GM18526 (cell line): ENCODE measurements around the gene CIDEA.

Experiments
- POLR2A ChIP-seq: IDR thresholded peaks from 3 replicates; pipeline ENCODE4 v1.6.1; 2011; ENCODE audit not compliant: insufficient read length; ENCODE audit errors: extremely low read depth

CIDEA gene

DNA sequence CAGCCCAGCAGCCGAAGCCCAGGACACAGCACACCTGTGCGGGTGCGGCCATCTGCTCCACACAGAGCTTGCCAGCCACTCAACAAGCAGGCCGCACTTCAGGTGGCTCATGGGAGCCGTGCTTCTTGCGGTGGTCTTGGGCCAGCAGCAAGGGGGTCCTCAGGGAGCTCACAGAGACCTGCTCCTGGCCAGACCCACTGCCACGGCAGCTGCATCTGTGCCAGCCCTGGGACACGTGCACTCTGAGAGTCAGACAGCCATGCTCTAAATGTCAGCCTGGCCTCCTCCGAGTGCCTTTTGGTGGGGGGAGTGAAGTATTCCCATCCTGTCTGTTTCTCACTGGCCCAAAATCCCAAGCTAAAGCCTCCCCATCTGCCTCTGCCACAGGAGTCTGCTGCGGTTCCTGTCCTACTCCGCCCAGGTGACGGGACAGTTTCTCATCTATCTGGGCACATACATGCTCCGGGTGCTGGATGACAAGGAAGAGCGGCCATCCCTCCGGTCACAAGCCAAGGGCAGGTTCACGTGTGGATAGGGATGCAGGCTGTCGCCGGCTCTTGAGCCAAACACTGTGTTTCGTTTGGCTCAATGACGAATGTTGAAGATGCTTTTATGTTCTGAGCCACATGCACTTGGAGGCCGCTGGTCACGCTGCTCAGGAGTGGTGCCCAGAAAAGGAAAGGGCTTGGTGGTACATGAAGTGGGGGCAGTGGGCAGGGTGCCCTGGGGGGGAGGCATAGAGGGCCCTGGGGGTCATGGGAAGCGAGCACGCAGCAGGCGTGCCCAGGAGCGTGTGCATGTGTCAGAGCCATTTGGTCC lies 22.8 kb downstream of the CIDEA start:
- TF ChIP-seq POLR2A, result no peak

DNA sequence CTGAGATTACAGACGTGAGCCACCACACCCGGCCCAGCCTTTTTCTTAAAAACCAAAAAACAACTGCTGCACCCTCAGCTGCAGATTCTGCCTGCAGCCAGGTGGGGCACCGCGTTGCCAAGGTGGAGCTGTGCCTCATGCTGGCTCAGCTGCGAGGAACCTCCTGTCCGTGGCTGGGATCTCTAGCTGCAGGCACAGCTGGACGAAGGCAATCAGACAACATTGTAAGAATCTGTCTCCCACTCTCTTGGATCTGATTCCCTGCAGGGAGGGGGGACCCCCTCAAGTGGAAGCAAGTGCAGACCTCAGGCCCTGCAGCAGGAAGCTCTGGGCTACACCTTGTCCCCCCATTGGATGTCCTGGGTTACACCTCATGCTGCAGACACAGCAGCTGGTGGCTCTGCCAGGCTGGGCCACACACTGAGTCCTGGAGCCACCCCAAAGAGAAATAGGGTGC lies 24.1 kb downstream of the CIDEA start:
- no peak for TF ChIP-seq POLR2A

DNA sequence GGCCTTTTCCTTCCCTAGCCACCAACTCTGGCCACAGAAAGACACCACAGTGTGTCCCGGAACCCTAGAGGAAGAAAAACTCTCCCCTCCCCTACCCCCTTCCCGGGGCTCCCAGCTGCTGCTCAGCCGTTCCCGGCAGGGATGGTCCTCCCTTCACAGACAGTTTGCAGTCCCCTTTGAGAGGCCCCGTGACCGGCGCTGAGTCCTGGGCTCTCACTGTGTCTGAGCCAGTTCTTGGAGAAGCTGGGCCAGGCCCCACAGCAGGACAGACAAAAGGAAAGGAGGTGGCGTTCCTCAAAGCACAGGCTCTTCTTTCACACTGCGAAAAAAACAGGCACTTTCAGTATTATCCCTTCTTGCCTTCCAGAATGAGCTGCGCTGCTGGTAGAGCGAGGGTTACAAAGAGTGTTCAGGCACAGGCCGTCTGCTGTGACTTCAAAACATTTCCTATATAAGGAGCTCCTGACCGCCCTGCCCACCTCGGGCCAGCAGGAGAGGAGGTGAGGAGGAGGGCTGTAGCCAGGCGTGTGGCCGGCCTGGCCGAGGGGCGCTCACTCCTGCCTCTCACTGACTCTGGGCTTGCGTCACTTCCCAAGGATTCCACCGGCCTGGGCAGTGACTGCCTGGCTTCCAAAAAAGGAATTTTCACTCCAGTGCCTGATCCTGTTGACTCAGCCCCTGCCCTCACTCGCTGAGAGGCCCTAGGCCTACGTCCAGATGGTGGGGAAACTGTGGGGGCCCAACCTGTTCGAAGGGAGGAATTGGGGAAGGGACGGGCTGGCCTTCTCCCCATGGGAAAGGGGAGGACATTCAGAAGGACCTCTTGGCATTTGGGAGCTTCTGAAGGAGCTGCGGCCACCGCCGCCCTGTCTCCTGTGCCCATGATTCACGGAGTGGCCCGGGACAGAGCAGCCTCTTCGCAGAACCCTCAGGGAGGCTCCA lies 24.9 kb downstream of the CIDEA start:
- no peak for TF ChIP-seq POLR2A

DNA sequence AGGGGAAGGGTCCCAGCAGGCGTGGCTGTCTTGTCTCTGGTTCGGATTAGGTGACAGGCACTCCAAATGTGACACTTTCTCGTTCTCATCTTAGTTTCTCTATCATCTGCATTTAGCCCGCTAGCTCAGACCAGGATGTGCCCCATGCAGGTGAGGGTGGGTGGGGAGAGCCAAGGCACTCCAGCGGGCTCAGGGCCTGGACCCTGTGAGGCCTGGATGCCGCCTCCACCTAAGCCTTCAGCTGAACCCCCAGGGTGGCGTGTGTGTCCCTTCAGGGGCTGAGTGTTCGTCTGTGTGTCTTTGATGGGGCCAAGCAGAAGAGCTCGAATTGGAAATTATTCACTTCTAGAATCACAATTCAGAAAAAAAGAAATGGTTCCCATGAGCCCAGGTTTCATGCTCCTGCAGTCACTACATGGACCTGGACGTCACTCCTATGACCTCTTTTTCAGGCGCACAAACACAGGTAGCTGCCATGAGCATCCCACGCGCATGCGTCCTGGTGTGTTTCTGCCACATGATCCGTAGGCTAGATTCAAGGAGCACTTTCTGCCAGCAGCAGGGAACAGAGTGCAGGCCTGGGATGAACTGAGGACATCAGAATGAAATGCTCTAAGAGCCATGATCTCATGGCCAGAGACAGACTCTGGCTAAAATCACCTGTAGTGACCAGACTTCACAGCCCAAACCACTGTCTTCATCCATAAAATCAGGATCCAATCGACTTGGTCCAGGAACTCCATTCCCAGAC lies 25.8 kb downstream of the CIDEA start:
- no peak for TF ChIP-seq POLR2A

DNA sequence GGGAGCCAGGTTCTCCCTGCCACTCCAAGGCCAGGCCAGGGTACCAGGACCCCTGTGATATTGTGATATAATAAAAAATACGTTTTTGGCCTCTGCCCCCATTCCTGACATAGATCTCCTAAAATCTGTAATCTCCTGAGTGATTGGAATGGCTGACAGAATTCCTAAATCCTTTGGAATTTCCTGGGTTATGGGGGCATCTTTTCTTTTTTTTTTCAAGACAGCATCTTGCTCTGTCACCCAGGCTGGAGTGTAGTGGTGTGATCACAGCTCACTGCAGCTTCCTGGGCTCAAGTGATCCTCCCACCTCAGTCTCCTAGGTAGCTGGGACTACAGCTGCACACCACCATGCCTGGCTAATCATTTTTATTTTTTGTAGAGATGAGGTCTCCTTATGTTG lies 27.7 kb downstream of the CIDEA start:
- no peak for TF ChIP-seq POLR2A

DNA sequence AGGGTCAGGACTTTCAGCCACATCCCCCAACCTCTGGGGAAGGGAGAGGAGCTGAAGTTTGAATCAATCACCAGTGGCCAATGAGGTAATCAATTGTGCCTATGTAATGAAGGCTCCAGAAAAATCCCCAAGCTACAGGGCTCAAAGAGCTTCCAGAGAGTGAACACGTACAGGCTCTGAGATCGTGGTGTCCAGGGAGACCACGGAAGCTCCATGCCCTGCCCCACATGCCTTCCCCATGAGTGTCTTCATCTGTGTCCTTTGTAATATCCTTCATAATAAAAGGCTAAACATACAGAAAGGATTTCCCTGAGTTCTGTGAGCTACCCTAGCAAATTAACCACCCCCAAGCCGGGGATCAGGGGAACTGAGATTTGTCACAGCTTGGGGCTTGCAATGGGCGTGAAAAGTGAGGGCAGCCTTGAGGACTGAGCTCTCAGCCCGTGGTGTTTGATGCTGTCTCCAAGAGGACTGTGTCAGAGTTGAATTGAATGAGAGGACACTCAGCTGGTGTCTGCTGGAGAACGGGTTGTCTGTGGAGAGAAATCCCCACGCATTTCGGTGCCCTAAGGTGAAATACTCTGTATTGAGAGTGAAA lies 28.4 kb downstream of the CIDEA start:
- no peak for TF ChIP-seq POLR2A

DNA sequence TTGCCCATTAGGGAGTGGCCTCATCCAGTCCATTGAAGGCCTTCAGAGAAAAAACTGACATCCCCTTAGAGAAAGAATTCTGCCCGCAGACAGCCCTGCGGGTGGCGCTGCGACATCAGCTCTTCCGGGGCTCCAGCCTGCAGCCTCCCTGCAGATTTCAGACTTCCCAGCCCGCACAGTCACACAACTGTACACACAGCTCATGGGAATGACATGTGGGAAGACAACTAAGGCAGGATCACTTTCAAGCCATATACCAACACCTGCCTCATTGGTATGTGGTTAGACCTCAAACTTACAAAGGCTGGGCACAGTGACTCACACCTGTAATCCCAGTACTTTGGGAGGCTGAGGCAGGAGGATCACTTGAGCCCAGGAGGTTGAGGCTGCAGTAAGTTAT lies 29.1 kb downstream of the CIDEA start:
- no peak for TF ChIP-seq POLR2A

DNA sequence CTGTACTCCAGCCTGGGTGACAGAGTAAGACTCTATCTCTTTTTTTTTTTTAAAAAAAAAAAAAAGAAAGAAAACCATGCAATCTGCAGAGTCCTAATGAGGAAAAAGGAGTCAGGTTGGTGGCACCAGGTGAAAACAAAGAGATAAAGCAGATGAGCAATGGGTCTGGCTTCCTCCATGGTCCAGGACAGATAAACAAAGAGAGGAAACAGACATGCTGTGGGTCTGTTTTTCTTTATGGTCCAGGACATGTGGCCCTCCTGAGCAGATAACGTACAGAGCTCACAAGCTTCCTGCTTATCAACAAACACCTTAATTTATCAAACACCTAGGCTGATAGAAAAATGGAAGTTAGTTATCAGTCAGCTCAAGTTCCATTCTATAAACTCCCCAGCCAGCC lies 29.5 kb downstream of the CIDEA start:
- no peak for TF ChIP-seq POLR2A

DNA sequence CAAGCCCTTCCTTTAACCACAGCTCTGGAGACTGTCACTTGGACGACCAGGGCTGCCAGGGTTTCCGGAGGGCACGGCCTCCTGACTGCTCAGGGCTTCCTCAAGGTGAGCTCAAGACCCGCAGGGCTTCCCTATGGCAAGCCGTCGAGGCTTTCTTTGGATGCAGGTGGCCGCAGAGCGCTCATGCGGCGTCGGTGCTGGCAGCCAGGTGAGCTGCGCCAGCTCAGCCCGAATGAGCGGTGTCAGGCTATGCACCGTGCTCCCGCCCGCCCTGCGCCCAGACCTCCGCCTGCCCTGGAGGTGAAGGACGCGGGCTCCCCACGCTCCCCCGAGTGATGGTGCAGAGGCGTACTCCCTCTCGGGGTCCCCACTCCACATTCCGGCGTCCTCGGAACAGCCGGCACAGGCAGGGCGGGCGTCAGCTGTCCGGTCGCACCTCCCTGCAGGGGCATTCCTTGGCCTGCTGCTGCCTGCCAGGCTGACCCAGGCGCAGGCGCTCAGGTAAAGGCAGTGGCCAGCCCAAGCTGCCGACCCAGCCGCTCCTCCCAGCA lies 33.0 kb downstream of the CIDEA start:
- no peak for TF ChIP-seq POLR2A

DNA sequence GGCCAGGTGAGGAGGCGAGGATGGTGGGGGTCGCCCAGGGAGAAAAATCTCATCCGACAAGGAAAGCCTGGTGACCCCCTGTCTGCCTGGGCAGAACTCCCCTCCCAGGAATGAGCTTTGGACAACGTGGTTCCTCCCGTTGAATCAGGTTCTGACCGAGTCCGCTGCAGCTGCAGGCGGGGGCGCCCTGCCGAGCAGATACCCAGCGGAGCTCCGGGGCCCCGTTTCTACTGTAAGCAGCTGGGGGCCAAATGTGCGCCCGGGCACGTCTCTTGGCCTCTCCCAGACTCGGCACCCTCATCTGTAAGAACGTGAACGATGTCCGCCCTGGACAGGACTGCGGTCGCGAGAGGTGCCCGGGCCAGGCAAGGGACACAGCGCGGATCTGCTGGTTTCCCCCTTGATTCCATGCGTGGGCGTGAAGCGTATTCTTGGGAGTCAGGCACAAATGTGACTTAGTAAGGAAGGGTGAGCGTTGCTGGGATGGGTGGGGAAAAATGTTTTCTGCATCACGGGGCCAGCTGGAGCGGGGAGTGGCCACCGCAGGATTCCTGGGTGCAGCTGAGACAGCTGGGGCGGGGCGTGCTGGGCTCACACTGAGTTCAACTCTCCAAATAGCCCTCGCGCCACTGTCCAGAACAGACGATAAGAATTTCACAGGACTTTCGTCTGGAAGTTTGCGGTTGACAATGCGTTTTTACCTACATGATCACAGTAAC lies 33.7 kb downstream of the CIDEA start:
- TF ChIP-seq POLR2A, result no peak

DNA sequence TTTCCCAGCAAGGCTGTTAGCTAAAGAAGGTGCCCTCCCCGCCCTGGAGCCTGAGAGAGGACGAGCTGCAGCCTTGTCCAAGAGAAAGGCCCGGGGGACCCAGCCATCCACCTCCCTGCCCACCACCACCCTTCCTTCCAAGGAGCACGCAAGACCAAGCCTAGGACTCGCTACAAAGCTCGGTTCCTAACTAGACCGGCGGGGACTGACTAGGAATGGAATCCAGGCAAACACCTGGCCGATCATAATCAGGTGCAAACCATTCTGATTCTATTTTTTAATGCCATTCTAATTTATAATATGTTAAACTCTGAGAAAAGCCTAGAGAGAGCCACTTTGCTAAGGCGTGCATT lies 34.2 kb downstream of the CIDEA start:
- TF ChIP-seq POLR2A, result no peak

DNA sequence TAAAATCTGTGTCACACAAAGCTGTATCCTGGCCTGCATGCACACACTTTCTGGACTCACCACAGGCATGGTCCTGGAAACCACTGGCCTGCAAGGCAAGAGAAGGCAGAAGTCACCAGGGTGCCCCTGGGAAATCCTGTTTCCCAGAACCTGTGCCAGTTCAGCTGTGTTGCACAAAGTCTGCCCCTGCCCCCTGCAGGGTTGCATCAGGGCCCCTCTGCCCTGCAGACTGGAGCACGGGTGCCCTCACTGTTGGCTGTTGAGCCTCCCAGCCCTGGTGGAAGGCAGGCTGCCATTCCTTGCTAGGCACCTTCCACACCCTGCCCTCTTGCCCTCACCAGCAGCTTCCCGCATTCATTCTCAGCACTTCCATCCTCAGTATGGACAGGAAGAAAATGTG lies 35.9 kb downstream of the CIDEA start:
- no peak for TF ChIP-seq POLR2A

DNA sequence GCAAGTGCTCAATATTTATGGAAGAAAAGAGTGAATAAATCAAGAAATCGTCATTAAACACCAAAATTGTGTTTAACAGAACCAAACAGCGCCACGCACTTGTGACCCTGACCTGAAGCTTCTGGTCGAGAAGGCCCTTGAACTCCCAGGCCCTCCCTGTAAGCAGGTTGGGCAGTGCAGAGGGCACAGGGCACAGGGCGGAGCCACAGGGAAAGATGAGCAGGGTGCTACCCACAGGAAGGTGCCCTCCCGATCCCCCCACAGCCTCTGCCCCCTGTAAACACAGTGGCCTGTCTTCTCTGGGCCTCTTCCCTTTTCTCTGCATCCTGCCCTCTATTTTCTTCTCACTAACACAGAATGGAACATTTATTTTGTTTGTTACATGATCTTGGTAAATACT lies 37.0 kb downstream of the CIDEA start:
- no peak for TF ChIP-seq POLR2A

DNA sequence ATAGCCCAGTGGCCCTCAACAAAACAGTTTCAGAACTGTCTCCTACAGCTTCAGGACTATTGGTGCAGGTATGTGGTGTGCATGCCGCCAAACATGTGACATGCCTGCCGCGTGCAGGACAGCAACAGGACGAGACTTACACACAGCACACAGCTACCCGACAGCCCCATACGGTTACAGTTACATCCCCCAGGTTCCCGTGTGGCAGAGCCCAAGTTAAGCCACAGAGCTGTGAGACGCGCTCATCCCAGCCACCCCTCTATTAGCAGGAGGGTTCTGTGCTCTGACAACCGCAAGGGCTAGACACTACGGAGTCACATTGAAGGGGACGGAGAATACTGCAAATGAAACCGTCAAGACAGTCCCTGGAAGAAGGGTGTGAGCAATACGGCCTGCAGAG lies 37.5 kb downstream of the CIDEA start:
- no peak for TF ChIP-seq POLR2A
